HepG2 (cell line): ENCODE measurements around the gene SCYL1. TPM values are rescaled to one million over a fixed set of nuclear protein-coding genes. Genes with fewer than 3 reads are reported as not detected.
A peak's percentile ranks its signal among the peaks of the same experiment; 100 is the strongest.

Experiments used
- ADNP ChIP-seq: sonication (generic); formaldehyde crosslinking; IDR thresholded peaks from 2 replicates; pipeline ENCODE4 v1.4.0; 2020; ENCODE audit warnings: missing genetic modification reagents
- BRD4 ChIP-seq: sonication (generic); formaldehyde crosslinking; IDR thresholded peaks from 2 replicates; pipeline ENCODE4 v1.4.0; 2020; ENCODE audit warnings: missing genetic modification reagents
- HBP1 ChIP-seq: IDR thresholded peaks from 2 replicates; pipeline ENCODE4 v1.6.1; 2016; ENCODE audit warnings: low read depth, control low read depth
- HNF4G ChIP-seq, 2 experiments: sonication (generic) in 1 of 2; formaldehyde crosslinking in 1 of 2; IDR thresholded peaks; 2 replicates each; pipeline versions ENCODE4 v1.4.0 to v1.6.1; 2011 to 2020; ENCODE audit warnings: borderline replicate concordance in 2 of 2, low read depth in 2 of 2, mild to moderate bottlenecking in 2 of 2, low read length in 1 of 2, missing genetic modification reagents in 1 of 2, moderate library complexity in 1 of 2
- HOXA3 ChIP-seq: sonication (generic); formaldehyde crosslinking; IDR thresholded peaks from 2 replicates; pipeline ENCODE4 v1.5.0; 2020; ENCODE audit warnings: missing genetic modification reagents
- KMT2A ChIP-seq: sonication (generic); formaldehyde crosslinking; IDR thresholded peaks from 2 replicates; pipeline ENCODE4 v1.4.0; 2020; ENCODE audit warnings: missing genetic modification reagents
- NFE2L2 ChIP-seq: fragments of 150-350 bp; IDR thresholded peaks from 2 replicates; pipeline ENCODE4 v1.6.1; 2014; ENCODE audit warnings: low read length
- NR2F6 ChIP-seq, 2 experiments: IDR thresholded peaks; 2 replicates each; pipeline ENCODE4 v1.6.1; 2016; ENCODE audit warnings: antibody characterized with exemption in 1 of 2, mild to moderate bottlenecking in 1 of 2
- PHF20 ChIP-seq: sonication (generic); formaldehyde crosslinking; IDR thresholded peaks from 2 replicates; pipeline ENCODE4 v1.5.0; 2020; ENCODE audit warnings: mild to moderate bottlenecking, missing genetic modification reagents
- RFXANK ChIP-seq: IDR thresholded peaks from 2 replicates; pipeline ENCODE4 v1.6.1; 2016
- SMC3 ChIP-seq: IDR thresholded peaks from 2 replicates; pipeline ENCODE4 v1.6.1; 2011; ENCODE audit warnings: low read length, improper control_type of control experiment
- TRIM22 ChIP-seq: fragments of 450-650 bp; IDR thresholded peaks from 2 replicates; pipeline ENCODE4 v1.6.1; 2017
- ZFP90 ChIP-seq: sonication (generic); formaldehyde crosslinking; IDR thresholded peaks from 2 replicates; pipeline ENCODE4 v1.8.0; 2022; ENCODE audit warnings: missing genetic modification reagents, mild to moderate bottlenecking, inconsistent platforms, borderline replicate concordance
- ZNF12 ChIP-seq: sonication (generic); formaldehyde crosslinking; IDR thresholded peaks from 2 replicates; pipeline ENCODE4 v1.5.0; 2020; ENCODE audit warnings: missing genetic modification reagents
- polyA plus RNA-seq, 8 experiments: library from polyadenylated mRNA; depleted of rRNA in 3 of 8; stranded (reverse) in 7 of 8; unstranded in 1 of 8; fragments of >200 nt; fragmentation: Illumina TruSeq in 4 of 8; extraction: Trizol in 4 of 8; gene quantifications; 2 replicates each; pipeline versions ENCODE4 v1.2.1 to v1.2.3, GENCODE V29; 2011 to 2016; ENCODE audit warnings: low read depth in 4 of 8, missing spikeins in 1 of 8, mixed read lengths in 1 of 8; ENCODE audit not compliant: insufficient read depth in 1 of 8
- total RNA-seq, 5 experiments: library from RNA; depleted of rRNA; stranded (reverse); fragments of >200 nt; fragmentation: Illumina TruSeq; extraction: Trizol; gene quantifications; 2 replicates each; pipeline ENCODE4 v1.2.3, GENCODE V29; 2016; ENCODE audit warnings: low read depth in 1 of 5
- TF ChIP-seq, protein P1 (sequence below): sonication (generic); formaldehyde crosslinking; IDR thresholded peaks from 2 replicates; pipeline ENCODE4 v1.4.0; 2020; ENCODE audit warnings: low read depth, mild to moderate bottlenecking, missing genetic modification reagents
- TF ChIP-seq, protein P2 (sequence below): sonication (generic); IDR thresholded peaks from 2 replicates; pipeline ENCODE4 v1.6.1; 2016; ENCODE audit warnings: low read depth, borderline replicate concordance
- TF ChIP-seq, protein P3 (sequence below): IDR thresholded peaks from 2 replicates; pipeline ENCODE4 v1.6.1; 2018; ENCODE audit warnings: missing genetic modification reagents, mild to moderate bottlenecking, missing compliant biosample characterization
- TF ChIP-seq, protein P4 (sequence below): sonication (generic); formaldehyde crosslinking; IDR thresholded peaks from 2 replicates; pipeline ENCODE4 v1.4.0; 2020; ENCODE audit warnings: low read depth, missing genetic modification reagents

SCYL1 gene
- total and polyA plus RNA-seq, 2 of the 13 experiments (the other 11 are each of a cell fraction or from before 2014, with no cell fraction given): 65.9 to 103 TPM

DNA sequence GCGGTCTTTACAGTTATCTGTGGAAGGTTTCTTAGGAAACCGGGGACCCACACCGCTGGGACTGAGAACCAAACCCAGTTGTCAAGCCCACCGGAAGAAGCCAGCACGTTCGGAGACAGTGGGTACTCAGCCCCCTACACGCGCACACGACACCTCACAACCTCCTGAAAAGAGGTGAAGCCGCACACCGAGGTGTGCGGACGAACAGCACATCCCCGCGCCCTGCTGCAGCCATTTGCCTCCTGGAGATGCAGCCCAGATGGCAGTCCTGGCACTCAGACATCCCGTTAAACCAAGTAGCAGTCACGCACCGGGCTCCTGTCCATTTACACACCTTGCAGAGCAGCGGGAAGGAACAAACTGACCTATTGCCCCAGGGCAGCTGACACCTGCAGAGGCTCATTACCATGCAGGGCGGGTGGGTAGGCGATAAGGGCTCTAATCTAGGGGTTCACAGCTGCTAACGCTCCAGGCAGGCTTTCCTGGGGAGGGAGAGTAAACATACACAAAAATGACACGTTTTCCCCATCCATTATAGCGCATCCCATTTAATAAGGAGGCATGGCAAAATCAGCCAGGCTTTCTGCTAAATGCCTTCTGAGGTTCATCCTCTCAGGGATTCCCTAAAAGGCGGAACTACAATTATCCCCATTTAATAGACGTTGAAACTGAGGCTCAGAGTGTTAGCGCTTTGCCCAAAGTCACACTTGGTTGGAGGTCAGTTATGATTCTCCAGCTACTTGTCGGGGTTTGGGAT lies 50.1 kb downstream of the SCYL1 start (continued):
- TF ChIP-seq PHF20 (CRISPR knock-in tag) (0 out of 2 replicates have a peak, but pooled peaks have one; percentile 3), HBP1 (CRISPR knock-in tag) (no peak), NFE2L2 (no peak), ZNF12 (no peak), RFXANK (CRISPR knock-in tag) (no peak), SMC3 (no peak), BRD4 (CRISPR knock-in tag) (0 out of 2 replicates have a peak, but pooled peaks have one; percentile 13), HOXA3 (CRISPR knock-in tag) (0 out of 2 replicates have a peak, but pooled peaks have one; percentile 11), ZFP90 (CRISPR knock-in tag) (0 out of 2 replicates have a peak, but pooled peaks have one; percentile 23), KMT2A (no peak), NR2F6 (IDR thresholded peaks at IDR 0.05) (no peak), NR2F6 (CRISPR knock-in tag; IDR thresholded peaks at IDR 0.05) (0 out of 2 replicates have a peak, but pooled peaks have one; percentile 19), ADNP (CRISPR knock-in tag) (no peak), HNF4G (IDR thresholded peaks at IDR 0.05; ENCODE audit: borderline replicate concordance, low read depth, low read length) (0 out of 2 replicates have a peak, but pooled peaks have one; percentile 3), HNF4G (CRISPR knock-in tag; IDR thresholded peaks at IDR 0.05; ENCODE audit: borderline replicate concordance, low read depth) (no peak), TRIM22 (no peak)
- TF ChIP-seq, protein P1, sequence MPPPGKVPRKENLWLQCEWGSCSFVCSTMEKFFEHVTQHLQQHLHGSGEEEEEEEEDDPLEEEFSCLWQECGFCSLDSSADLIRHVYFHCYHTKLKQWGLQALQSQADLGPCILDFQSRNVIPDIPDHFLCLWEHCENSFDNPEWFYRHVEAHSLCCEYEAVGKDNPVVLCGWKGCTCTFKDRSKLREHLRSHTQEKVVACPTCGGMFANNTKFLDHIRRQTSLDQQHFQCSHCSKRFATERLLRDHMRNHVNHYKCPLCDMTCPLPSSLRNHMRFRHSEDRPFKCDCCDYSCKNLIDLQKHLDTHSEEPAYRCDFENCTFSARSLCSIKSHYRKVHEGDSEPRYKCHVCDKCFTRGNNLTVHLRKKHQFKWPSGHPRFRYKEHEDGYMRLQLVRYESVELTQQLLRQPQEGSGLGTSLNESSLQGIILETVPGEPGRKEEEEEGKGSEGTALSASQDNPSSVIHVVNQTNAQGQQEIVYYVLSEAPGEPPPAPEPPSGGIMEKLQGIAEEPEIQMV (CRISPR knock-in tag): 0 out of 2 replicates have a peak, but pooled peaks have one; percentile 34
- TF ChIP-seq, protein P2, sequence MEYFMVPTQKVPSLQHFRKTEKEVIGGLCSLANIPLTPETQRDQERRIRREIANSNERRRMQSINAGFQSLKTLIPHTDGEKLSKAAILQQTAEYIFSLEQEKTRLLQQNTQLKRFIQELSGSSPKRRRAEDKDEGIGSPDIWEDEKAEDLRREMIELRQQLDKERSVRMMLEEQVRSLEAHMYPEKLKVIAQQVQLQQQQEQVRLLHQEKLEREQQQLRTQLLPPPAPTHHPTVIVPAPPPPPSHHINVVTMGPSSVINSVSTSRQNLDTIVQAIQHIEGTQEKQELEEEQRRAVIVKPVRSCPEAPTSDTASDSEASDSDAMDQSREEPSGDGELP: peak; percentile 32; the same call in 1 of the 2 replicates
- TF ChIP-seq, protein P3, sequence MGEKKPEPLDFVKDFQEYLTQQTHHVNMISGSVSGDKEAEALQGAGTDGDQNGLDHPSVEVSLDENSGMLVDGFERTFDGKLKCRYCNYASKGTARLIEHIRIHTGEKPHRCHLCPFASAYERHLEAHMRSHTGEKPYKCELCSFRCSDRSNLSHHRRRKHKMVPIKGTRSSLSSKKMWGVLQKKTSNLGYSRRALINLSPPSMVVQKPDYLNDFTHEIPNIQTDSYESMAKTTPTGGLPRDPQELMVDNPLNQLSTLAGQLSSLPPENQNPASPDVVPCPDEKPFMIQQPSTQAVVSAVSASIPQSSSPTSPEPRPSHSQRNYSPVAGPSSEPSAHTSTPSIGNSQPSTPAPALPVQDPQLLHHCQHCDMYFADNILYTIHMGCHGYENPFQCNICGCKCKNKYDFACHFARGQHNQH (CRISPR knock-in tag): 0 out of 2 replicates have a peak, but pooled peaks have one; percentile 16
- TF ChIP-seq, protein P4, sequence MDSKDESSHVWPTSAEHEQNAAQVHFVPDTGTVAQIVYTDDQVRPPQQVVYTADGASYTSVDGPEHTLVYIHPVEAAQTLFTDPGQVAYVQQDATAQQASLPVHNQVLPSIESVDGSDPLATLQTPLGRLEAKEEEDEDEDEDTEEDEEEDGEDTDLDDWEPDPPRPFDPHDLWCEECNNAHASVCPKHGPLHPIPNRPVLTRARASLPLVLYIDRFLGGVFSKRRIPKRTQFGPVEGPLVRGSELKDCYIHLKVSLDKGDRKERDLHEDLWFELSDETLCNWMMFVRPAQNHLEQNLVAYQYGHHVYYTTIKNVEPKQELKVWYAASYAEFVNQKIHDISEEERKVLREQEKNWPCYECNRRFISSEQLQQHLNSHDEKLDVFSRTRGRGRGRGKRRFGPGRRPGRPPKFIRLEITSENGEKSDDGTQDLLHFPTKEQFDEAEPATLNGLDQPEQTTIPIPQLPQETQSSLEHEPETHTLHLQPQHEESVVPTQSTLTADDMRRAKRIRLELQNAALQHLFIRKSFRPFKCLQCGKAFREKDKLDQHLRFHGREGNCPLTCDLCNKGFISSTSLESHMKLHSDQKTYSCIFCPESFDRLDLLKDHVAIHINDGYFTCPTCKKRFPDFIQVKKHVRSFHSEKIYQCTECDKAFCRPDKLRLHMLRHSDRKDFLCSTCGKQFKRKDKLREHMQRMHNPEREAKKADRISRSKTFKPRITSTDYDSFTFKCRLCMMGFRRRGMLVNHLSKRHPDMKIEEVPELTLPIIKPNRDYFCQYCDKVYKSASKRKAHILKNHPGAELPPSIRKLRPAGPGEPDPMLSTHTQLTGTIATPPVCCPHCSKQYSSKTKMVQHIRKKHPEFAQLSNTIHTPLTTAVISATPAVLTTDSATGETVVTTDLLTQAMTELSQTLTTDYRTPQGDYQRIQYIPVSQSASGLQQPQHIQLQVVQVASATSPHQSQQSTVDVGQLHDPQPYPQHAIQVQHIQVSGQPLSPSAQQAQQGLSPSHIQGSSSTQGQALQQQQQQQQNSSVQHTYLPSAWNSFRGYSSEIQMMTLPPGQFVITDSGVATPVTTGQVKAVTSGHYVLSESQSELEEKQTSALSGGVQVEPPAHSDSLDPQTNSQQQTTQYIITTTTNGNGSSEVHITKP (CRISPR knock-in tag): 0 out of 2 replicates have a peak, but pooled peaks have one; percentile 3
